Erythroblast (primary cell): ENCODE data around the gene PSME1.

Experiments
- GATA1 ChIP-seq: IDR thresholded peaks from 2 replicates; pipeline ENCODE4 v1.6.1; 2011; ENCODE audit warnings: low read depth, mild to moderate bottlenecking, control low read depth, low read length, moderate library complexity
- POLR2A ChIP-seq: IDR thresholded peaks from 2 replicates; pipeline ENCODE4 v1.6.1; 2011; ENCODE audit warnings: mild to moderate bottlenecking, low read length

GRCh38 chr14:24179294-24179960 lies 43.4 kb downstream of the PSME1 start:
- TF ChIP-seq POLR2A, result no peak
- TF ChIP-seq GATA1, result no peak
